HCT116 (cell line): ENCODE results near the gene RXYLT1. TPM values are rescaled to one million over a fixed set of nuclear protein-coding genes. Genes with fewer than 3 reads are reported as not detected.

Source experiments
- ATAC-seq: fragments of 200-7000 bp; cut with Tn5 transposase; 2 replicates; pipeline ENCODE4 v1.9.1; 2020; ENCODE audit warnings: mild to moderate bottlenecking, moderate library complexity
- BruUV-seq: library from RNA; stranded (reverse); fragments of 400-500 nt; replicated peaks from 2 replicates; lab custom pipeline; 2021; lab: Mats Ljungman, UMichigan
- CTCF ChIA-PET: fragments of 300-600 bp; sonication (Branson Sonifier 250); formaldehyde crosslinking; loops from one replicate; lab custom pipeline; 2021; ENCODE audit warnings: antibody characterized with exemption; lab: Charles Lee
- POLR2A ChIA-PET: fragments of 300-600, 350-600 bp; sonication (Branson Sonifier 250); formaldehyde crosslinking; loops from one replicate; lab custom pipeline; 2021; ENCODE audit warnings: antibody characterized with exemption; lab: Charles Lee
- RAD21 ChIA-PET, 2 experiments: fragments of 300-600 bp; sonication (Branson Sonifier 250); formaldehyde crosslinking; loops; one replicate each; lab custom pipeline; 2023; ENCODE audit warnings: low total read pairs in 2 of 2; ENCODE audit not compliant: uncharacterized antibody in 2 of 2, unreplicated experiment in 2 of 2, low non-redundant PET in 1 of 2; lab: Charles Lee
- DNase-seq: peaks from one replicate; pipeline ENCODE4 v3.0.0-alpha.2; 2010; ENCODE audit warnings: low read depth, low spot score
- H2AFZ ChIP-seq: fragments of 200-600 bp; shearing (Covaris generic), sonication (generic); 2 replicates; pipeline ENCODE4 v1.6.1; 2017; ENCODE audit warnings: low read depth, mixed run types, mixed read lengths, antibody characterized with exemption, low read length; ENCODE audit not compliant: poor library complexity, severe bottlenecking
- H3K27ac ChIP-seq: 2 replicates; pipeline ENCODE4 v1.5.1; 2012; ENCODE audit warnings: low read depth, low read length
- H3K27me3 ChIP-seq: fragments of 200-600 bp; sonication (generic); 2 replicates; pipeline ENCODE4 v1.6.1; 2016; ENCODE audit warnings: mixed run types, low read length, mixed read lengths; ENCODE audit not compliant: insufficient read depth
- H3K36me3 ChIP-seq, 2 experiments: fragments of 200-500 bp in 1 of 2; fragments of 200-600 bp in 1 of 2; sonication (Bioruptor generic) in 1 of 2; sonication (generic) in 1 of 2; 2 replicates each; pipeline versions ENCODE4 v1.5.1 to v1.6.1; 2014 to 2016; ENCODE audit warnings: low read length in 2 of 2, inconsistent platforms in 1 of 2, mixed read lengths in 1 of 2, mixed run types in 1 of 2; ENCODE audit not compliant: insufficient read depth in 2 of 2, control insufficient read depth in 1 of 2
- H3K4me1 ChIP-seq, 2 experiments: fragments of 200-600 bp in 1 of 2; sonication (generic) in 1 of 2; 2 replicates each; pipeline versions ENCODE4 v1.5.1 to v1.6.1; 2012 to 2017; ENCODE audit warnings: low read length in 2 of 2, inconsistent platforms in 1 of 2, mild to moderate bottlenecking in 1 of 2, mixed read lengths in 1 of 2, mixed run types in 1 of 2, moderate library complexity in 1 of 2; ENCODE audit not compliant: insufficient read depth in 2 of 2, control insufficient read depth in 1 of 2
- H3K4me2 ChIP-seq: fragments of 200-600 bp; sonication (generic); 2 replicates; pipeline ENCODE4 v1.6.1; 2017; ENCODE audit warnings: mixed run types, low read length, mixed read lengths
- H3K4me3 ChIP-seq, 2 experiments: fragments of 200-600 bp in 1 of 2; sonication (generic) in 1 of 2; replicated peaks in 1 of 2; 2 replicates each; pipeline ENCODE4 v1.5.1; 2011 to 2016; ENCODE audit warnings: low read length in 2 of 2, control low read depth in 1 of 2, low read depth in 1 of 2, mild to moderate bottlenecking in 1 of 2, mixed read lengths in 1 of 2, mixed run types in 1 of 2
- H3K79me2 ChIP-seq: fragments of 200-600 bp; sonication (generic); 2 replicates; pipeline ENCODE4 v1.6.1; 2017; ENCODE audit warnings: mild to moderate bottlenecking, mixed run types, low read length, moderate library complexity, mixed read lengths; ENCODE audit not compliant: insufficient read depth
- H3K9ac ChIP-seq: fragments of 200-600 bp; sonication (generic); 2 replicates; pipeline ENCODE4 v1.6.1; 2016; ENCODE audit warnings: low read length, mixed read lengths
- H3K9me2 ChIP-seq: fragments of 200-600 bp; sonication (generic), shearing (Covaris generic); 2 replicates; pipeline ENCODE4 v1.6.1; 2017; ENCODE audit warnings: mixed run types, mild to moderate bottlenecking, moderate library complexity; ENCODE audit not compliant: insufficient read depth
- H3K9me3 ChIP-seq, 2 experiments: fragments of 200-500 bp in 1 of 2; fragments of 200-600 bp in 1 of 2; sonication (Bioruptor generic) in 1 of 2; sonication (generic) in 1 of 2; 2 replicates each; pipeline ENCODE4 v1.6.1; 2014 to 2017; ENCODE audit warnings: low read length in 2 of 2, mixed read lengths in 2 of 2, inconsistent platforms in 1 of 2, low read depth in 1 of 2, mild to moderate bottlenecking in 1 of 2, mixed run types in 1 of 2, moderate library complexity in 1 of 2; ENCODE audit not compliant: control insufficient read depth in 1 of 2, insufficient read depth in 1 of 2
- H4K20me1 ChIP-seq: fragments of 200-600 bp; sonication (generic), shearing (Covaris generic); 2 replicates; pipeline ENCODE4 v1.6.1; 2017; ENCODE audit warnings: mixed run types, mild to moderate bottlenecking, moderate library complexity; ENCODE audit not compliant: insufficient read depth
- CBX3 ChIP-seq: IDR thresholded peaks from 2 replicates; pipeline ENCODE4 v1.6.1; 2012; ENCODE audit warnings: low read depth
- CEBPB ChIP-seq: IDR thresholded peaks from 2 replicates; pipeline ENCODE4 v1.6.1; 2012; ENCODE audit warnings: low read depth
- CTCF ChIP-seq, 3 experiments: fragments of 200-600 bp in 1 of 3; sonication (generic) in 1 of 3; IDR thresholded peaks in 2 of 3; conservative IDR thresholded peaks in 1 of 3; 2 replicates each; pipeline ENCODE4 v1.5.1; 2012 to 2017; ENCODE audit warnings: low read depth in 2 of 3, low read length in 2 of 3, antibody characterized with exemption in 1 of 3, borderline replicate concordance in 1 of 3, control low read depth in 1 of 3, mild to moderate bottlenecking in 1 of 3, mixed read lengths in 1 of 3, mixed run types in 1 of 3, moderate library complexity in 1 of 3; ENCODE audit not compliant: insufficient read depth in 1 of 3
- EGR1 ChIP-seq: IDR thresholded peaks from 2 replicates; pipeline ENCODE4 v1.6.1; 2012; ENCODE audit warnings: low read depth
- ELF1 ChIP-seq: IDR thresholded peaks from 2 replicates; pipeline ENCODE4 v1.6.1; 2012; ENCODE audit warnings: low read depth, borderline replicate concordance
- EZH2 ChIP-seq: fragments of 200-600 bp; sonication (generic); IDR thresholded peaks from 2 replicates; pipeline ENCODE4 v1.6.1; 2017; ENCODE audit warnings: antibody characterized with exemption, mixed run types
- FOSL1 ChIP-seq: IDR thresholded peaks from 2 replicates; pipeline ENCODE4 v1.6.1; 2012; ENCODE audit warnings: low read depth
- JUND ChIP-seq: IDR thresholded peaks from 2 replicates; pipeline ENCODE4 v1.6.1; 2012
- POLR2A ChIP-seq: IDR thresholded peaks from 2 replicates; pipeline ENCODE4 v1.7.0; 2011; ENCODE audit warnings: borderline replicate concordance; ENCODE audit not compliant: insufficient read depth, insufficient read length; ENCODE audit errors: extremely low read depth
- SIN3A ChIP-seq: IDR thresholded peaks from 2 replicates; pipeline ENCODE4 v1.6.1; 2012; ENCODE audit warnings: low read depth
- YY1 ChIP-seq: IDR thresholded peaks from 2 replicates; pipeline ENCODE4 v1.6.1; 2011; ENCODE audit warnings: low read length, low read depth, moderate library complexity, mild to moderate bottlenecking; ENCODE audit not compliant: insufficient replicate concordance; ENCODE audit errors: extremely low read depth
- ZFX ChIP-seq: fragments of 450-650 bp; IDR thresholded peaks from 2 replicates; pipeline ENCODE4 v1.6.1; 2017
- ZNF274 ChIP-seq: fragments of 200-500 bp; sonication (Bioruptor generic); IDR thresholded peaks from 2 replicates; pipeline ENCODE4 v1.6.1; 2014; ENCODE audit warnings: mild to moderate bottlenecking, low read depth, low read length, inconsistent platforms
- intact Hi-C: fragments of 100-400 bp; cut with micrococcal nuclease; formaldehyde crosslinking; loops from 2 replicates; pipeline ENCODE4 v1.10.0; 2022
- total RNA-seq: library from RNA; stranded (reverse); gene quantifications from one replicate; pipeline ENCODE4 v1.2.1, GENCODE V29; 2021; ENCODE audit not compliant: unreplicated experiment
- TF ChIP-seq, protein P1 (sequence below): IDR thresholded peaks from 2 replicates; pipeline ENCODE4 v1.6.1; 2012

Gene RXYLT1
- total RNA-seq, 1 experiment from 2014 or later, result 23.0 TPM

- CTCF ChIA-PET, result no interaction called here
- Histone ChIP-seq H3K4me1 (no peaks in the 10 kb centered on the region), H3K4me3 (no peak overlapping the region), H3K27me3 (no peaks in the 10 kb centered on the region), H3K9me3 (no peaks in the 10 kb centered on the region), H3K9me2 (no peaks in the 10 kb centered on the region), H2AFZ (no peak overlapping the region), H3K36me3 (no peaks in the 10 kb centered on the region), H3K9ac (no peak overlapping the region), H3K79me2 (no peaks in the 10 kb centered on the region), H4K20me1 (no peaks in the 10 kb centered on the region), H3K27ac (no peak overlapping the region), H3K4me2 (no peak overlapping the region)
- POLR2A ChIA-PET, result no interaction called here
- RAD21 ChIA-PET, result no interaction called here
- ATAC-seq (no peak), DNase-seq (no peak)
- intact Hi-C loops, result no loop called here
- TF ChIP-seq JUND (no peak), CEBPB (no peak), ZFX (no peak), ZNF274 (no peak), EGR1 (no peak), YY1 (no peak), POLR2A (no peak), CTCF (IDR thresholded peaks at IDR 0.05 in 2 of 3, conservative IDR thresholded peaks at IDR 0.05 in 1 of 3; ENCODE audit: borderline replicate concordance in 1 of 3, insufficient read depth in 1 of 3, low read depth in 2 of 3, low read length in 2 of 3) (no peak), CBX3 (no peak), ELF1 (no peak), EZH2 (no peak), SIN3A (no peak), FOSL1 (no peak)
- TF ChIP-seq, protein P1, sequence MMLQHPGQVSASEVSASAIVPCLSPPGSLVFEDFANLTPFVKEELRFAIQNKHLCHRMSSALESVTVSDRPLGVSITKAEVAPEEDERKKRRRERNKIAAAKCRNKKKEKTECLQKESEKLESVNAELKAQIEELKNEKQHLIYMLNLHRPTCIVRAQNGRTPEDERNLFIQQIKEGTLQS, result no peak
- no TSS peak for BruUV-seq
Measured at GRCh38 chr12:63752283-63752682, 27.4 kb upstream of the RXYLT1 start.
